K562 (cell line): ENCODE measurements around the gene SLC25A4. TPM values are rescaled to one million over a fixed set of nuclear protein-coding genes. Genes with fewer than 3 reads are reported as not detected.

Experiments
- DIDO1 ChIP-seq: fragments of 450-650 bp; IDR thresholded peaks from 2 replicates; pipeline ENCODE4 v1.6.1; 2016; ENCODE audit warnings: low read depth, missing biosample characterization, missing genetic modification characterization
- E2F5 ChIP-seq: sonication (generic); formaldehyde crosslinking; IDR thresholded peaks from 2 replicates; pipeline ENCODE4 v1.8.0; 2022; ENCODE audit warnings: mild to moderate bottlenecking, missing genetic modification reagents
- ESRRA ChIP-seq: fragments of 450-650 bp; IDR thresholded peaks from 2 replicates; pipeline ENCODE4 v1.6.1; 2014; ENCODE audit warnings: low read depth, mild to moderate bottlenecking, moderate library complexity, borderline replicate concordance
- HMGXB4 ChIP-seq: sonication (generic); formaldehyde crosslinking; IDR thresholded peaks from 2 replicates; pipeline ENCODE4 v1.8.1; 2023; ENCODE audit warnings: mild to moderate bottlenecking, missing genetic modification reagents
- ILF3 ChIP-seq: fragments of 450-650 bp; IDR thresholded peaks from 2 replicates; pipeline ENCODE4 v1.6.1; 2018; ENCODE audit warnings: antibody characterized with exemption, mild to moderate bottlenecking, moderate library complexity, borderline replicate concordance
- KDM2B ChIP-seq: fragments of 250-450 bp; sonication (Bioruptor Pico); IDR thresholded peaks from 2 replicates; pipeline ENCODE4 v1.8.0; 2021; ENCODE audit warnings: mild to moderate bottlenecking, moderate library complexity
- KHSRP ChIP-seq: fragments of 450-650 bp; IDR thresholded peaks from 2 replicates; pipeline ENCODE4 v1.6.1; 2017
- MAFF ChIP-seq: IDR thresholded peaks from 2 replicates; pipeline ENCODE4 v1.6.1; 2012; ENCODE audit warnings: low read length, improper control_type of control experiment
- MBD2 ChIP-seq: sonication (generic); IDR thresholded peaks from 2 replicates; pipeline ENCODE4 v1.6.1; 2016; ENCODE audit warnings: low read depth, borderline replicate concordance
- MEF2D ChIP-seq: conservative IDR thresholded peaks from 2 replicates; pipeline ENCODE4 v1.6.1; 2016; ENCODE audit warnings: low read depth, missing genetic modification characterization, missing compliant biosample characterization
- NEUROD1 ChIP-seq: fragments of 150-350 bp; IDR thresholded peaks from 2 replicates; pipeline ENCODE4 v1.6.1; 2014; ENCODE audit warnings: borderline replicate concordance, low read length, low read depth; ENCODE audit not compliant: partially characterized antibody
- NONO ChIP-seq, 2 experiments: fragments of 200-400 bp in 1 of 2; fragments of 450-650 bp in 1 of 2; formaldehyde crosslinking in 1 of 2; IDR thresholded peaks; 2 replicates each; pipeline ENCODE4 v1.6.1; 2017; ENCODE audit warnings: low read depth in 2 of 2, mild to moderate bottlenecking in 2 of 2, moderate library complexity in 2 of 2, low read length in 1 of 2
- NR4A1 ChIP-seq, 2 experiments: fragments of 250-450 bp in 1 of 2; fragments of 450-650 bp in 1 of 2; sonication (Bioruptor Pico) in 1 of 2; IDR thresholded peaks; 2 replicates each; pipeline versions ENCODE4 v1.4.0 to v1.6.1; 2016 to 2020; ENCODE audit warnings: mild to moderate bottlenecking in 2 of 2, missing compliant biosample characterization in 1 of 2, missing genetic modification characterization in 1 of 2, moderate library complexity in 1 of 2
- OTX1 ChIP-seq: fragments of 450-650 bp; formaldehyde crosslinking; IDR thresholded peaks from 2 replicates; pipeline ENCODE4 v1.4.0; 2022; ENCODE audit warnings: mild to moderate bottlenecking
- POLR2H ChIP-seq: IDR thresholded peaks from 2 replicates; pipeline ENCODE4 v1.6.1; 2016; ENCODE audit warnings: missing genetic modification characterization, low read depth, mild to moderate bottlenecking, control low read depth, missing compliant biosample characterization, moderate library complexity
- SMAD3 ChIP-seq: fragments of 450-650 bp; formaldehyde crosslinking; conservative IDR thresholded peaks from 2 replicates; pipeline ENCODE4 v1.4.0; 2020; ENCODE audit warnings: mild to moderate bottlenecking
- SOX6 ChIP-seq: fragments of 450-650 bp; IDR thresholded peaks from 2 replicates; pipeline ENCODE4 v1.6.1; 2014; ENCODE audit warnings: mild to moderate bottlenecking
- TEAD4 ChIP-seq, 2 experiments: sonication (generic) in 1 of 2; formaldehyde crosslinking in 1 of 2; IDR thresholded peaks; 2 replicates each; pipeline versions ENCODE4 v1.6.1 to v1.8.0; 2012 to 2022; ENCODE audit warnings: borderline replicate concordance in 1 of 2, inconsistent platforms in 1 of 2, low read length in 1 of 2, mild to moderate bottlenecking in 1 of 2, missing genetic modification reagents in 1 of 2
- U2AF2 ChIP-seq: fragments of 200-400 bp; formaldehyde crosslinking; optimal IDR thresholded peaks from 2 replicates; pipeline ENCODE3; 2017; ENCODE audit warnings: low read depth, mild to moderate bottlenecking, low read length
- ZBTB9 ChIP-seq: fragments of 450-650 bp; formaldehyde crosslinking; IDR thresholded peaks from 2 replicates; pipeline ENCODE4 v1.4.0; 2020; ENCODE audit warnings: mild to moderate bottlenecking, moderate library complexity
- ZC3H4 ChIP-seq: sonication (generic); formaldehyde crosslinking; IDR thresholded peaks from 2 replicates; pipeline ENCODE4 v1.9.0; 2021; ENCODE audit warnings: missing genetic modification reagents, borderline replicate concordance
- ZNF77 ChIP-seq: fragments of 250-450 bp; sonication (Bioruptor Pico); IDR thresholded peaks from 2 replicates; pipeline ENCODE4 v1.5.0; 2020
- polyA plus RNA-seq, 8 experiments: library from polyadenylated mRNA; depleted of rRNA in 4 of 8; stranded (reverse) in 5 of 8; unstranded in 3 of 8; fragments of >200 nt; fragmentation: Nextera tagmentation in 2 of 8; fragmentation: Illumina TruSeq in 1 of 8; extraction: Ambion mirVana in 2 of 8; extraction: Trizol in 1 of 8; gene quantifications; 2 replicates each; pipeline versions ENCODE4 v1.2.1 to v1.2.3, GENCODE V29; 2011 to 2014; ENCODE audit warnings: inconsistent platforms in 1 of 8, missing spikeins in 1 of 8
- total RNA-seq, 7 experiments: library from RNA; depleted of rRNA in 6 of 7; stranded (reverse); fragments of >200 nt in 6 of 7; fragmentation: Illumina TruSeq in 2 of 7; extraction: Trizol in 2 of 7; gene quantifications; 2 replicates each; pipeline versions ENCODE4 v1.2.1 to v1.2.3, GENCODE V29; 2011 to 2021; ENCODE audit warnings: low replicate concordance in 1 of 7

The SLC25A4 gene
- total and polyA plus RNA-seq, 9 of the 15 experiments (the other 6 are each of a cell fraction or from before 2014, with no cell fraction given) = 8.3 to 28.6 (median 19.5) TPM

GRCh38 chr4:185142912-185143600 lies at the start of gene SLC25A4 (continued):
- TF ChIP-seq HMGXB4 (CRISPR knock-in tag) (0 out of 2 replicates have a peak, but pooled peaks have one; percentile 61), TEAD4 (IDR thresholded peaks at IDR 0.05; ENCODE audit: low read length) (no peak), TEAD4 (CRISPR knock-in tag; IDR thresholded peaks at IDR 0.05; ENCODE audit: borderline replicate concordance) (no peak; the same call in 1 of the 2 replicates), U2AF2 (no peak), ZC3H4 (CRISPR knock-in tag) (no peak), SOX6 (no peak), MEF2D (tag) (0 out of 2 replicates have a peak, but pooled peaks have one; percentile 38), NONO (IDR thresholded peaks at IDR 0.05; ENCODE audit: low read depth in 2 of 2, low read length in 1 of 2) (peak; percentile 64 to 99; a peak in 3 of 4 replicates), MBD2 (no peak), ZNF77 (CRISPR knock-in tag) (no peak), OTX1 (CRISPR knock-in tag) (no peak), KDM2B (CRISPR knock-in tag) (peak; percentile 53; the same call in 1 of the 2 replicates), SMAD3 (CRISPR knock-in tag) (no peak), MAFF (peak; percentile 68; the same call in 1 of the 2 replicates), ESRRA (peak; percentile 96), KHSRP (no peak), NR4A1 (CRISPR knock-in tag; IDR thresholded peaks at IDR 0.05) (peak; percentile 7; the same call in 1 of the 2 replicates), NR4A1 (tag; IDR thresholded peaks at IDR 0.05) (peak; percentile 73), E2F5 (CRISPR knock-in tag) (peak; percentile 76; the same call in 1 of the 2 replicates), ILF3 (peak; percentile 74; the same call in 1 of the 2 replicates), DIDO1 (tag) (no peak), NEUROD1 (peak; percentile 90), ZBTB9 (no peak), POLR2H (tag) (peak; percentile 73)
